Lung (tissue), 12 donors: Measurements from ENCODE around the gene USP24. TPM values are rescaled to one million over a fixed set of nuclear protein-coding genes. Genes with fewer than 3 reads are reported as not detected.

ENCODE experiments used
- ATAC-seq: fragments of 200-7000 bp; cut with Tn5 transposase; one replicate; pipeline ENCODE4 v1.9.1; 2020; ENCODE audit warnings: moderate number of reproducible peaks; ENCODE audit not compliant: insufficient read depth, low FRiP score
- DNase-seq, 3 donors: peaks; one replicate each; pipeline ENCODE4 v3.0.0-alpha.2; 2013 to 2017
- H3K27ac ChIP-seq, 2 donors: one replicate each; pipeline ENCODE4 v1.5.1; 2013; ENCODE audit warnings: mild to moderate bottlenecking in 2 of 2, moderate library complexity in 2 of 2, control low read depth in 1 of 2, inconsistent platforms in 1 of 2, low read depth in 1 of 2, low read length in 1 of 2
- H3K27me3 ChIP-seq, 3 donors: one replicate each; pipeline ENCODE4 v1.5.1; 2013; ENCODE audit warnings: low read length in 2 of 3; ENCODE audit not compliant: control insufficient read depth in 3 of 3, insufficient read depth in 3 of 3
- H3K36me3 ChIP-seq, 4 donors: one replicate each; pipeline ENCODE4 v1.5.1; 2013; ENCODE audit warnings: low read length in 4 of 4, mild to moderate bottlenecking in 1 of 4, moderate library complexity in 1 of 4; ENCODE audit not compliant: control insufficient read depth in 4 of 4, insufficient read depth in 4 of 4
- H3K4me1 ChIP-seq, 5 donors: one replicate each; pipeline ENCODE4 v1.5.1; 2013; ENCODE audit warnings: low read length in 5 of 5, mild to moderate bottlenecking in 2 of 5, moderate library complexity in 1 of 5; ENCODE audit not compliant: control insufficient read depth in 5 of 5, insufficient read depth in 5 of 5
- H3K4me3 ChIP-seq: one replicate; pipeline ENCODE4 v1.5.1; 2013; ENCODE audit warnings: mild to moderate bottlenecking, control low read depth, moderate library complexity
- H3K9ac ChIP-seq, 2 donors: one replicate each; pipeline ENCODE4 v1.5.1; 2013; ENCODE audit warnings: low read length in 2 of 2, control low read depth in 1 of 2; ENCODE audit not compliant: insufficient read depth in 1 of 2
- H3K9me3 ChIP-seq, 4 donors: one replicate each; pipeline ENCODE4 v1.5.1; 2013; ENCODE audit warnings: low read length in 3 of 4, mild to moderate bottlenecking in 1 of 4, moderate library complexity in 1 of 4; ENCODE audit not compliant: control insufficient read depth in 4 of 4, insufficient read depth in 3 of 4
- WGBS, 2 donors: extraction: QIAGEN DNeasy Blood & Tissue Kit; methylation state at CpG; one replicate each; pipeline ENCODE4 v1.1.7; 2013; 5-methylcytosine and 5-hydroxymethylcytosine counted together
- polyA plus RNA-seq, 2 donors: library from polyadenylated mRNA; stranded (reverse); fragments of 200-250 nt; gene quantifications; one replicate each; pipeline ENCODE4 v1.2.1, GENCODE V29; 2013
- total RNA-seq, 2 donors: library from RNA; depleted of rRNA in 1 of 2; stranded (reverse); fragments of >200 nt in 1 of 2; gene quantifications; one replicate each; pipeline ENCODE4 v1.2.1, GENCODE V29; 2014 to 2021
- TF ChIP-seq, protein P1 (sequence below): IDR thresholded peaks from 2 replicates; pipeline ENCODE4 v1.5.1; 2012; ENCODE audit warnings: mild to moderate bottlenecking; ENCODE audit errors: control extremely low read depth, extremely low read depth
- donor health status: control.
- donor health status: control.
- donor health status: Bipolar disorder and iron deficiency.
- donor health status: healthy.
- donor health status: DM: yes; HTN: yes; CAD: no.

USP24 gene
- total and polyA plus RNA-seq, 4 donors, result 7.8 to 77.8 (median 23.6) TPM

- Histone ChIP-seq H3K4me3 (no peak overlapping the region), H3K9me3 (peaks cover 0 to 4% (median 0%) of the 10 kb centered on the region in 4 donors), H3K36me3 (peaks cover 24 to 62% (median 43%) of the 10 kb centered on the region in 4 donors), H3K9ac (no peak overlapping the region), H3K27ac (no peak overlapping the region), H3K27me3 (no peaks in the 10 kb centered on the region), H3K4me1 (peaks cover 0 to 3% (median 0%) of the 10 kb centered on the region in 5 donors)
- DNase-seq (no peak), ATAC-seq (no peak)
- WGBS, 2 donors, result 81 to 87% methylated on average over 2 of the region's 2 CpGs
- TF ChIP-seq, protein P1, sequence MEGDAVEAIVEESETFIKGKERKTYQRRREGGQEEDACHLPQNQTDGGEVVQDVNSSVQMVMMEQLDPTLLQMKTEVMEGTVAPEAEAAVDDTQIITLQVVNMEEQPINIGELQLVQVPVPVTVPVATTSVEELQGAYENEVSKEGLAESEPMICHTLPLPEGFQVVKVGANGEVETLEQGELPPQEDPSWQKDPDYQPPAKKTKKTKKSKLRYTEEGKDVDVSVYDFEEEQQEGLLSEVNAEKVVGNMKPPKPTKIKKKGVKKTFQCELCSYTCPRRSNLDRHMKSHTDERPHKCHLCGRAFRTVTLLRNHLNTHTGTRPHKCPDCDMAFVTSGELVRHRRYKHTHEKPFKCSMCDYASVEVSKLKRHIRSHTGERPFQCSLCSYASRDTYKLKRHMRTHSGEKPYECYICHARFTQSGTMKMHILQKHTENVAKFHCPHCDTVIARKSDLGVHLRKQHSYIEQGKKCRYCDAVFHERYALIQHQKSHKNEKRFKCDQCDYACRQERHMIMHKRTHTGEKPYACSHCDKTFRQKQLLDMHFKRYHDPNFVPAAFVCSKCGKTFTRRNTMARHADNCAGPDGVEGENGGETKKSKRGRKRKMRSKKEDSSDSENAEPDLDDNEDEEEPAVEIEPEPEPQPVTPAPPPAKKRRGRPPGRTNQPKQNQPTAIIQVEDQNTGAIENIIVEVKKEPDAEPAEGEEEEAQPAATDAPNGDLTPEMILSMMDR, result no peak
Observed at GRCh38 chr1:55131218-55131617, 83.9 kb downstream of the USP24 start.

- ATAC-seq, result peak; percentile 11
- H3K27ac ChIP-seq, result no peak overlapping the region
- H3K9me3 ChIP-seq, result peaks cover 0 to 4% (median 0%) of the 10 kb centered on the region in 4 donors
- H3K9ac ChIP-seq, result no peak overlapping the region
- H3K36me3 ChIP-seq, result peaks cover 25 to 69% (median 44%) of the 10 kb centered on the region in 4 donors
- no peak overlapping the region for H3K4me3 ChIP-seq
- TF ChIP-seq, protein P1, result no peak
- no peaks in the 10 kb centered on the region for H3K27me3 ChIP-seq
- 51 to 69% methylated on average over 4 of the region's 4 CpGs for WGBS, 2 donors
- peak in 2 of 3 donors; percentile 29 to 47 for DNase-seq
- peaks cover 0 to 3% (median 0%) of the 10 kb centered on the region in 5 donors for H3K4me1 ChIP-seq
Observed at GRCh38 chr1:55129194-55129728, 85.9 kb downstream of the USP24 start.

DNA sequence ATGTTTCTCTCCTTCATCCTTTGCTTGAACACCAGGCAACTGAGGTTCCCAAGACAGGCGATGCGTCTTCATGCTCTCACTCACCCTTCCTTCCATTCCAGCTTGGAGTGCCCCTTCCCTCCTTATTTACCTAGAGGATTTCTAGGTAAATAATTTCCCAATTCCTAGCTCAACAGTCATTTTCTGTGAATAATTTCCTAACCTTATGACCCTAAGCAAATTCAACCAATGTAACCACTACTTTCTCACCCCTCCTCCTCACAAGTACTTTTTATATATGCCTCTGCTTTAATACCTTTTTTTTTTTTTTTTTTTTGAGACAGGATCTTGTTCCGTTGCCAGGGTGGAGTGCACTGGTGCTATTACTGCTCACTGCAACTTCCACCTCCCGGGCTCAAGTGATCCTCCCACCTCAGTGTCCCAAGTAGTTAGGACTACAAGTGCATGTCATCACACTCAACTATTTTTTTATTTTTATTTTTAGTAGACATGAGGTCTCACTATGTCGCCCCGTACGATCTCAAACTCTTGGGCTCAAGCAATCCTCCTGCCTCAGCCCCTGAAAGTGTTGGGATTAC lies 86.7 kb downstream of the USP24 start:
- peaks cover 22 to 67% (median 45%) of the 10 kb centered on the region in 4 donors for H3K36me3 ChIP-seq
- WGBS, 2 donors, result 80 to 90% methylated on average over 7 of the region's 7 CpGs
- no peak for DNase-seq

More for the DNA sequence above, 86.7 kb downstream of the USP24 start:
- TF ChIP-seq, protein P1, result no peak
- Histone ChIP-seq H3K4me3 (no peak overlapping the region), H3K9ac (no peak overlapping the region), H3K4me1 (peaks cover 0 to 3% (median 0%) of the 10 kb centered on the region in 5 donors), H3K27me3 (no peaks in the 10 kb centered on the region), H3K9me3 (peaks cover 0 to 4% (median 0%) of the 10 kb centered on the region in 4 donors), H3K27ac (no peak overlapping the region)
- no peak for ATAC-seq
